OCI-LY7 (cell line): ENCODE measurements around the gene CHSY3.

ENCODE experiments used
- EZH2phosphoT487 ChIP-seq: fragments of 200-600 bp; sonication (generic); IDR thresholded peaks from 2 replicates; pipeline ENCODE4 v1.6.1; 2018; ENCODE audit warnings: low read depth, borderline replicate concordance, mild to moderate bottlenecking, mixed run types, antibody characterized with exemption, low read length, moderate library complexity, mixed read lengths
- TF ChIP-seq, protein P1 (sequence below): fragments of 200-600 bp; sonication (generic); conservative IDR thresholded peaks from 2 replicates; pipeline ENCODE4 v1.5.1; 2014; ENCODE audit warnings: mild to moderate bottlenecking, antibody characterized with exemption, low read length, moderate library complexity, mixed read lengths

DNA sequence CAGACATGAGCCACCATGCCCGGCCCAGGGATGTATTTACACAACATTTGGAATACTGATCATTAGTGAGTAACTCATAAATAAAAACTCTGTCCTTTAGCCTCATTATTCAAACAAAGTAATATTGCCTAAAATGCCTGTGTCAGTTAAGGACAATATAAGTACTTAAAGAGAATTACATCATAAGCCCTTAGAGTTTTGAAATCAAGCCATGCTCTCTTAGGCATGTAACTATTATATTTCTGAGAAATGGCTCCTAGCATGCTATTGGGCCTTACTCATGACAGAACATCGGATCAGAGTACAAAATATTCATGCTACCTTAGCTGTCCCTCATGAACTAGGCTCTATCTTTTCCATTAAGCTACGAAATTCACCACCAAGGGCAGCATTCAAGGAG, 309.3 kb downstream of the CHSY3 start:
- TF ChIP-seq, protein P1, sequence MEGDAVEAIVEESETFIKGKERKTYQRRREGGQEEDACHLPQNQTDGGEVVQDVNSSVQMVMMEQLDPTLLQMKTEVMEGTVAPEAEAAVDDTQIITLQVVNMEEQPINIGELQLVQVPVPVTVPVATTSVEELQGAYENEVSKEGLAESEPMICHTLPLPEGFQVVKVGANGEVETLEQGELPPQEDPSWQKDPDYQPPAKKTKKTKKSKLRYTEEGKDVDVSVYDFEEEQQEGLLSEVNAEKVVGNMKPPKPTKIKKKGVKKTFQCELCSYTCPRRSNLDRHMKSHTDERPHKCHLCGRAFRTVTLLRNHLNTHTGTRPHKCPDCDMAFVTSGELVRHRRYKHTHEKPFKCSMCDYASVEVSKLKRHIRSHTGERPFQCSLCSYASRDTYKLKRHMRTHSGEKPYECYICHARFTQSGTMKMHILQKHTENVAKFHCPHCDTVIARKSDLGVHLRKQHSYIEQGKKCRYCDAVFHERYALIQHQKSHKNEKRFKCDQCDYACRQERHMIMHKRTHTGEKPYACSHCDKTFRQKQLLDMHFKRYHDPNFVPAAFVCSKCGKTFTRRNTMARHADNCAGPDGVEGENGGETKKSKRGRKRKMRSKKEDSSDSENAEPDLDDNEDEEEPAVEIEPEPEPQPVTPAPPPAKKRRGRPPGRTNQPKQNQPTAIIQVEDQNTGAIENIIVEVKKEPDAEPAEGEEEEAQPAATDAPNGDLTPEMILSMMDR = no peak
- no peak for TF ChIP-seq EZH2phosphoT487
